Neural cell (in vitro differentiated cells): ENCODE results near the gene UNC13B. TPM values are rescaled to one million over a fixed set of nuclear protein-coding genes. Genes with fewer than 3 reads are reported as not detected.

Experiments used
- H2AFZ ChIP-seq: fragments of 200-600, 300-800 bp; sonication (generic), shearing (Covaris generic); 2 replicates; pipeline ENCODE4 v1.6.0; 2014; ENCODE audit warnings: low read depth, mild to moderate bottlenecking, antibody characterized with exemption, low read length, moderate library complexity
- H3F3A ChIP-seq: fragments of 200-600 bp; shearing (Covaris generic); 2 replicates; pipeline ENCODE4 v1.6.1; 2016; ENCODE audit warnings: mild to moderate bottlenecking, moderate library complexity, mixed read lengths, antibody characterized with exemption, low read length; ENCODE audit not compliant: insufficient read depth, poor library complexity, severe bottlenecking
- H3K27ac ChIP-seq: fragments of 200-600, 300-800 bp; sonication (generic), shearing (Covaris generic); 2 replicates; pipeline ENCODE4 v1.5.1; 2014; ENCODE audit warnings: mild to moderate bottlenecking, low read length, moderate library complexity
- H3K27me3 ChIP-seq: fragments of 300-800, 200-600 bp; sonication (generic), shearing (Covaris generic); 2 replicates; pipeline ENCODE4 v1.6.0; 2014; ENCODE audit warnings: mild to moderate bottlenecking, low read depth, low read length, moderate library complexity; ENCODE audit not compliant: insufficient read depth
- H3K36me3 ChIP-seq: fragments of 300-800, 200-600 bp; sonication (generic), shearing (Covaris generic); 2 replicates; pipeline ENCODE4 v1.5.1; 2014; ENCODE audit warnings: mild to moderate bottlenecking, antibody characterized with exemption, low read length, moderate library complexity; ENCODE audit not compliant: insufficient read depth
- H3K4me2 ChIP-seq: fragments of 300-800, 200-600 bp; sonication (generic), shearing (Covaris generic); 2 replicates; pipeline ENCODE4 v1.6.0; 2014; ENCODE audit warnings: mild to moderate bottlenecking, low read length
- H3K4me3 ChIP-seq: fragments of 300-800, 200-600 bp; sonication (generic), shearing (Covaris generic); 2 replicates; pipeline ENCODE4 v1.5.1; 2014; ENCODE audit warnings: mild to moderate bottlenecking, low read length, moderate library complexity
- H3K79me2 ChIP-seq: fragments of 200-600 bp; shearing (Covaris generic); replicated peaks from 2 replicates; pipeline ENCODE4 v1.6.0; 2014; ENCODE audit warnings: mild to moderate bottlenecking, low read length, moderate library complexity; ENCODE audit not compliant: insufficient read depth
- H3K9ac ChIP-seq: fragments of 300-800, 200-600 bp; sonication (generic), shearing (Covaris generic); 2 replicates; pipeline ENCODE4 v1.6.1; 2016; ENCODE audit warnings: mild to moderate bottlenecking, low read length, mixed read lengths
- H3K9me2 ChIP-seq: fragments of 200-600 bp; shearing (Covaris generic); 2 replicates; pipeline ENCODE4 v1.6.1; 2016; ENCODE audit warnings: mild to moderate bottlenecking, low read length, mixed read lengths; ENCODE audit not compliant: insufficient read depth
- H3K9me3 ChIP-seq: fragments of 200-600, 300-800 bp; sonication (generic), shearing (Covaris generic); 2 replicates; pipeline ENCODE4 v1.6.1; 2016; ENCODE audit warnings: mild to moderate bottlenecking, mixed run types, low read length, moderate library complexity, mixed read lengths
- H4K20me1 ChIP-seq: fragments of 200-600 bp; shearing (Covaris generic); 2 replicates; pipeline ENCODE4 v1.6.1; 2016; ENCODE audit warnings: mild to moderate bottlenecking, mixed run types; ENCODE audit not compliant: insufficient read depth
- CTCF ChIP-seq: fragments of 450-650 bp; IDR thresholded peaks from 2 replicates; pipeline ENCODE4 v1.5.1; 2014; ENCODE audit warnings: antibody characterized with exemption, mild to moderate bottlenecking, moderate library complexity; ENCODE audit not compliant: poor library complexity, severe bottlenecking
- EP300 ChIP-seq: fragments of 450-650 bp; conservative IDR thresholded peaks from 2 replicates; pipeline ENCODE4 v1.6.1; 2014; ENCODE audit warnings: antibody characterized with exemption, mild to moderate bottlenecking, moderate library complexity; ENCODE audit not compliant: poor library complexity, severe bottlenecking
- EZH2 ChIP-seq: fragments of 200-600, 300-800 bp; shearing (Covaris generic), sonication (generic); IDR thresholded peaks from 2 replicates; pipeline ENCODE4 v1.6.1; 2014; ENCODE audit warnings: antibody characterized with exemption, low read length, borderline replicate concordance, mild to moderate bottlenecking; ENCODE audit not compliant: insufficient read depth, poor library complexity, severe bottlenecking
- MXI1 ChIP-seq: fragments of 450-650 bp; conservative IDR thresholded peaks from 2 replicates; pipeline ENCODE4 v1.6.1; 2014; ENCODE audit warnings: antibody characterized with exemption, mild to moderate bottlenecking; ENCODE audit not compliant: poor library complexity, severe bottlenecking
- POLR2AphosphoS5 ChIP-seq: IDR thresholded peaks from 2 replicates; pipeline ENCODE4 v1.6.1; 2012
- RAD21 ChIP-seq: fragments of 450-650 bp; conservative IDR thresholded peaks from 2 replicates; pipeline ENCODE4 v1.6.1; 2014; ENCODE audit warnings: antibody characterized with exemption, mild to moderate bottlenecking, moderate library complexity
- SMC3 ChIP-seq: fragments of 450-650 bp; conservative IDR thresholded peaks from 2 replicates; pipeline ENCODE4 v1.6.1; 2014; ENCODE audit warnings: antibody characterized with exemption, mild to moderate bottlenecking, moderate library complexity; ENCODE audit not compliant: poor library complexity
- TAF1 ChIP-seq: IDR thresholded peaks from 2 replicates; pipeline ENCODE4 v1.6.1; 2012; ENCODE audit warnings: low read depth
- polyA plus RNA-seq: library from polyadenylated mRNA; depleted of rRNA; stranded (reverse); fragments of >200 nt; gene quantifications from 2 replicates; pipeline ENCODE4 v1.2.3, GENCODE V29; 2014
- TF ChIP-seq, protein P1 (sequence below): IDR thresholded peaks from 2 replicates; pipeline ENCODE4 v1.6.1; 2012; ENCODE audit warnings: borderline replicate concordance

Gene UNC13B
- polyA plus RNA-seq, 1 donor from 2014 or later: 37.2 TPM

DNA sequence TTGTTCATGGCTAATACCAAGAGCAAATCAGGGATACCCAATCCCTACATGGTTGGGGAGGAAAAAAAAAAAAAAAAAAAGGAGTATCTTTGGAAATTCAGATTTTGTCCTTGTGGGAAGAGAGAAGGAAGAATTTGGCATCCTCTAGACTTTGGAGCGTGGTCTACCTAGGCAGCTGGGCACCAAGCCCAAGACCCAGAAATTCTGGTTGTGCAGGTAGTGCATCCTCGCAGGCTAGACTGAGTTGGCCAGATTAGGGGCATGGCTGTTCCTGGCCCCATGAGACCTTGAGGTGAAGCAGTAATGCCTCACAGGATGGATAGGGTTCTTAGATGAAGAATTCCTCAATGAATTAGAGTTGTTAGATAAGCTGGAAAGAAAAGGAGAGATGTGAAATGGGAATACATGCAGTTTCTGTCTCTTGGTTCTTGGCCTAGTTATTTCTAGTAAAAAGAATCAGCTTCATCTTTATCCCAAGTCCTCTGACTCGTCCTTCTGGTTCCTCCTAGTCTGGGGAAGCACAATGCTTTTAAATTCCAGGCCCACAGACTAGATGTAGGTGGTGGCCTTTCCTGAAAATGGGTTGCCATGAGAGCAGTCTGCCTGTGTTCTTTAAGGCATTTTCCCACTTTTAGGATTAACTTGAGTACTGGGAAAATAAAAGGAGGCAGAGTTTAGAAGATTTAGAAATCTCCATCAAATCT lies 187.6 kb downstream of the UNC13B start:
- Histone ChIP-seq H3K27ac (no peak overlapping the region), H3K36me3 (no peaks in the 10 kb centered on the region)
- no peak for TF ChIP-seq EZH2
- TF ChIP-seq MXI1: no peak
- no peak for TF ChIP-seq TAF1
- TF ChIP-seq POLR2AphosphoS5: no peak
- TF ChIP-seq, protein P1, sequence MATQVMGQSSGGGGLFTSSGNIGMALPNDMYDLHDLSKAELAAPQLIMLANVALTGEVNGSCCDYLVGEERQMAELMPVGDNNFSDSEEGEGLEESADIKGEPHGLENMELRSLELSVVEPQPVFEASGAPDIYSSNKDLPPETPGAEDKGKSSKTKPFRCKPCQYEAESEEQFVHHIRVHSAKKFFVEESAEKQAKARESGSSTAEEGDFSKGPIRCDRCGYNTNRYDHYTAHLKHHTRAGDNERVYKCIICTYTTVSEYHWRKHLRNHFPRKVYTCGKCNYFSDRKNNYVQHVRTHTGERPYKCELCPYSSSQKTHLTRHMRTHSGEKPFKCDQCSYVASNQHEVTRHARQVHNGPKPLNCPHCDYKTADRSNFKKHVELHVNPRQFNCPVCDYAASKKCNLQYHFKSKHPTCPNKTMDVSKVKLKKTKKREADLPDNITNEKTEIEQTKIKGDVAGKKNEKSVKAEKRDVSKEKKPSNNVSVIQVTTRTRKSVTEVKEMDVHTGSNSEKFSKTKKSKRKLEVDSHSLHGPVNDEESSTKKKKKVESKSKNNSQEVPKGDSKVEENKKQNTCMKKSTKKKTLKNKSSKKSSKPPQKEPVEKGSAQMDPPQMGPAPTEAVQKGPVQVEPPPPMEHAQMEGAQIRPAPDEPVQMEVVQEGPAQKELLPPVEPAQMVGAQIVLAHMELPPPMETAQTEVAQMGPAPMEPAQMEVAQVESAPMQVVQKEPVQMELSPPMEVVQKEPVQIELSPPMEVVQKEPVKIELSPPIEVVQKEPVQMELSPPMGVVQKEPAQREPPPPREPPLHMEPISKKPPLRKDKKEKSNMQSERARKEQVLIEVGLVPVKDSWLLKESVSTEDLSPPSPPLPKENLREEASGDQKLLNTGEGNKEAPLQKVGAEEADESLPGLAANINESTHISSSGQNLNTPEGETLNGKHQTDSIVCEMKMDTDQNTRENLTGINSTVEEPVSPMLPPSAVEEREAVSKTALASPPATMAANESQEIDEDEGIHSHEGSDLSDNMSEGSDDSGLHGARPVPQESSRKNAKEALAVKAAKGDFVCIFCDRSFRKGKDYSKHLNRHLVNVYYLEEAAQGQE: no peak
- TF ChIP-seq RAD21: no peak
- no peak for TF ChIP-seq EP300
- TF ChIP-seq SMC3: no peak
- TF ChIP-seq CTCF: no peak

GRCh38 chr9:35350212-35350611 lies 188.4 kb downstream of the UNC13B start:
- no peaks in the 10 kb centered on the region for H3K27me3 ChIP-seq
- H3K27ac ChIP-seq: no peak overlapping the region
- no peaks in the 10 kb centered on the region for H3F3A ChIP-seq
- H3K9ac ChIP-seq: no peak overlapping the region
- no peaks in the 10 kb centered on the region for H3K9me2 ChIP-seq
- no peak overlapping the region for H3K4me3 ChIP-seq
- no peaks in the 10 kb centered on the region for H3K9me3 ChIP-seq
- H4K20me1 ChIP-seq: no peaks in the 10 kb centered on the region
- TF ChIP-seq POLR2AphosphoS5 (no peak), TAF1 (no peak), MXI1 (no peak), RAD21 (no peak), EP300 (no peak), CTCF (no peak), EZH2 (no peak), SMC3 (no peak)
- TF ChIP-seq, protein P1: no peak
- no peak overlapping the region for H2AFZ ChIP-seq
- no peak overlapping the region for H3K4me2 ChIP-seq
- no peaks in the 10 kb centered on the region for H3K79me2 ChIP-seq
- H3K36me3 ChIP-seq: no peaks in the 10 kb centered on the region

More for the DNA sequence above, 187.6 kb downstream of the UNC13B start:
- Histone ChIP-seq H3K79me2 (no peaks in the 10 kb centered on the region), H2AFZ (no peak overlapping the region), H3F3A (no peaks in the 10 kb centered on the region), H3K9me2 (no peaks in the 10 kb centered on the region), H4K20me1 (no peaks in the 10 kb centered on the region), H3K27me3 (no peaks in the 10 kb centered on the region), H3K9ac (no peak overlapping the region), H3K4me2 (no peak overlapping the region), H3K9me3 (no peaks in the 10 kb centered on the region), H3K4me3 (no peak overlapping the region)
